ENCODE measurements around the gene SLC25A26.

- TF ChIP-seq CTCF (IDR thresholded peaks at IDR 0.05) (no peak), POLR2A (IDR thresholded peaks at IDR 0.05) (no peak)
Measured at GRCh38 chr3:66355997-66356396, 135.2 kb downstream of the SLC25A26 start.

All from body of pancreas (tissue), 4 donors.